Kasumi-1 (cell line): ENCODE results near the gene KRTAP3-2.

Experiments
- DNase-seq, 2 experiments: peaks; one replicate each; lab custom pipeline; 2025; lab: John Stamatoyannopoulos, UW

Gene KRTAP3-2

GRCh38 chr17:40963838-40964237, 35.9 kb downstream of the KRTAP3-2 start:
- peak; percentile 31 to 34 for DNase-seq

- no peak for DNase-seq
These were observed 37.6 kb downstream of the KRTAP3-2 start for GRCh38 chr17:40962059-40962561.

- DNase-seq: no peak
These were observed 38.1 kb downstream of the KRTAP3-2 start for GRCh38 chr17:40961591-40961990.

GRCh38 chr17:40960144-40960543, 39.6 kb downstream of the KRTAP3-2 start:
- DNase-seq: no peak

- DNase-seq: no peak
These were observed 41.4 kb downstream of the KRTAP3-2 start for GRCh38 chr17:40958086-40958953.

DNA sequence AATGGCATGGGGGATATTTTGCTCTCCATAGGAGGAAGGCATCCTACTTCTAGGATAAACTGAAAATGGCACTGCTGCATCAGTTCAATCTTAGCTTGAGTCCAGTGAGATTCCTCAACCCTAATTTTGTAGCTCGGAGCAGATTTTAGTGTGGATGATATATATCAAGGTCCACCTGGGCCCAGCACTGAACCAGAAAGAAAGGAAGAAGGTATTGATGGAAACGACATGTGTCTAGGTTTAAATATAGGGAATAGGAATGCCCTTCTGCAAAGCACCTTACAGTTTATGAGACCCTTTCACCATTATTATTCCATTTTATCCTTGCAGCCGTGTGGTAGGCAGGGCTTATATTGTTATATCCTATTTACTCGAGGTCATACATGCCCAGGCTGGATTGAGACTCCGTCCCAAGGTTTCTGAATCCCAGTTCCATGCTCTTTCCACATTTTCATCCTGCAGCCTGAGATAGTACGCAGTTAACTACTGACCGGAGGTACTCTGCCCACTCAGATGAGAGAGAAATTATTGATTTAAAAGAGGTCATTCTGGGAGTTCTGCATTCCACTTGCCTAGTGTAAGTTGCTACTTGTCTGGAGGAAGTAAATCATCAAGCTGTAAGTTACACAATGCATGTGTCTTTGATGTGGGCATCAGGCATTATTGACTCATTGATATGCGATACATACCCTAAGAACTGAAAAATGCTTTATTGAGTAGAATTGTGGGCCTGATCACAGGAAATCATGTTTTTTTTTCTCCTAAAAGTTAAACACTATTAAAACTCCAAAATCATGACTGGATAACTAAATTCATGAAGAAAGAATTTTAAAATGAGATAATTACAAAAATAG, 43.1 kb downstream of the KRTAP3-2 start:
- no peak for DNase-seq

DNA sequence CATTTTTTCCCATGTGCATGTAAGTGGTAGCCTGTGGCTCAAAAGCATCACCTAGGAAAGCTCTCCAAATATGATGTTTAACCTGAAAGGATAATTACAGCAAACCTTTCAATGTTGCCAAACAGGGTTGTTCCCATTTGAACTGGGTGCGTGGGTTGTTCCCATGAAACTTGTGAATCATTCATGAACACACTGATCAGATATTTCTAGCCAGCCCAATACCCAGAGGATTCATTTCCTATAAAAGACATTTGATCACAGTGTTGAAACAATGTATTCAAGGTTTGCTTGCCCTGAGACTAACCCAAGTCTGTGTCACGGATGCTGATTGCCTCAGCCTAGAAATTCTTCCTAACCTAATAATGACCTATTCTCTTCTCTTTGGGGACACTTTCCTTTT, 45.8 kb downstream of the KRTAP3-2 start:
- DNase-seq: no peak

- DNase-seq: no peak
These were observed 47.0 kb downstream of the KRTAP3-2 start for GRCh38 chr17:40952661-40953060.

DNA sequence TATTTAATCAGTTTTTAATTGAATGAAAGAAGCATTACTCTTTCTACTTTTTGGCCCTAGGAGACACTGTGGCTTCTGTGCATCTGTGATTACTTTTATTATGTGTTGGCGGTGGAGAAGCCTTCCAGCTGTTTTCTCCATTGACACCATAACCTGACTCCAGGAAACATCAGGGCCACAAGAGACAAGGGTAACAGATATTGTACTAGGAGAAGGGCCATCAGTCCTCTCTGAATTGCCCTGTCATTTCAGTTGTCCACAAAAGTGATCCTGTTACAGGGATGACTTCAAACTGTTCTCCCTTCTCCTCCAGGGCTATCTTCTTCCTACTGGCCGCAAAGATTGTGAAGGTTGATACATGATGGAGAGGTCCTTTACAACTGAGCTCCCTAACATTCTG, 47.6 kb downstream of the KRTAP3-2 start:
- no peak for DNase-seq

- DNase-seq: no peak
These were observed 48.6 kb downstream of the KRTAP3-2 start for GRCh38 chr17:40951011-40951622.

DNA sequence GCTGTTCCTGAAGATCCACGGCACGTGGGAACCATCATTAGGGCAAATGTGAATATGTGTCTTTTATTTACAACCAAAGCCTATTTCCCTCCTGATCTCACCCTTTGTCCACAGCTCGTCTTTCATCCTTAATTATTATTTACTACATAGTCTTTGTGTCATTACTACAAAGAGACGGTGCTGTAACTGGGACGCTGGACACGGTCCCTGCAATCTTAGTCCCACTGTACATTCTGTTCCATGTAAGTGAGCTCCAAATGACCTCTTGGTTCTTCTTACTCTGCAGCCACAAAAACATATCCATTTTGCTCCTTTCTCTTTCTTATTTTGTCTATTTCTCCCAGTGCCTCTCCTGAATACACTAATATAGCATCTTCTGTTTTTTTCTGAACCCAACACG, 49.5 kb downstream of the KRTAP3-2 start:
- DNase-seq: no peak

GRCh38 chr17:40949418-40949817, 50.3 kb downstream of the KRTAP3-2 start:
- no peak for DNase-seq
